Epithelial cell of esophagus (primary cell): Measurements from ENCODE around the gene SPINK5.

Experiments used
- DNase-seq: peaks from one replicate; pipeline ENCODE4 v3.0.0; 2010; ENCODE audit warnings: low read depth
- H3K4me3 ChIP-seq: 2 replicates; pipeline ENCODE4 v1.5.1; 2011; ENCODE audit warnings: mild to moderate bottlenecking, low read length, control low read depth
- CTCF ChIP-seq: IDR thresholded peaks from 2 replicates; pipeline ENCODE4 v1.5.1; 2011; ENCODE audit warnings: low read depth, mild to moderate bottlenecking, low read length, control low read depth, inconsistent platforms; ENCODE audit not compliant: insufficient read depth; ENCODE audit errors: missing control alignments

SPINK5 gene

GRCh38 chr5:148091991-148092964 lies 28.5 kb downstream of the SPINK5 start:
- H3K4me3 ChIP-seq = peak overlapping the region; percentile 49
- DNase-seq = no peak
- no peak for TF ChIP-seq CTCF

GRCh38 chr5:148094336-148094735 lies 30.6 kb downstream of the SPINK5 start:
- no peak for DNase-seq

GRCh38 chr5:148104226-148104625 lies 40.4 kb downstream of the SPINK5 start:
- TF ChIP-seq CTCF = no peak
- no peak for DNase-seq

More at GRCh38 chr5:148094336-148094735, 30.6 kb downstream of the SPINK5 start:
- no peak for TF ChIP-seq CTCF
- no peak overlapping the region for H3K4me3 ChIP-seq

GRCh38 chr5:148107608-148108007 lies 43.8 kb downstream of the SPINK5 start:
- peak; percentile 58 for TF ChIP-seq CTCF
- H3K4me3 ChIP-seq = no peak overlapping the region
- peak; percentile 61 for DNase-seq

More at GRCh38 chr5:148104226-148104625, 40.4 kb downstream of the SPINK5 start:
- no peak overlapping the region for H3K4me3 ChIP-seq

GRCh38 chr5:148113243-148113642 lies 49.5 kb downstream of the SPINK5 start:
- no peak for TF ChIP-seq CTCF
- no peak overlapping the region for H3K4me3 ChIP-seq
- no peak for DNase-seq

- H3K4me3 ChIP-seq = no peak overlapping the region
- DNase-seq = no peak
- no peak for TF ChIP-seq CTCF
These were observed 56.5 kb downstream of the SPINK5 start for GRCh38 chr5:148120317-148120716.

- DNase-seq = peak; percentile 52
- H3K4me3 ChIP-seq = no peak overlapping the region
- TF ChIP-seq CTCF = peak; percentile 32
These were observed 61.9 kb downstream of the SPINK5 start for GRCh38 chr5:148125641-148126040.
